Stimulated activated CD4-positive, alpha-beta T cell treated with anti-CD3 and anti-CD28 coated beads, Interleukin-1b, Interleukin-23, amount 100 ng/mL, for 24 hours (primary cell): Measurements from ENCODE around the gene PCA3.

Experiments
- DNase-seq, 4 experiments: peaks; one replicate each; pipeline ENCODE4 v3.0.0-alpha.2; 2020; ENCODE audit warnings: low read depth in 4 of 4, low spot score in 1 of 4

Gene PCA3

GRCh38 chr9:76820431-76820830, 56.2 kb downstream of the PCA3 start:
- no peak for DNase-seq

- DNase-seq: no peak
These were observed 63.2 kb downstream of the PCA3 start for GRCh38 chr9:76827296-76828080.

- DNase-seq: no peak
These were observed 64.2 kb downstream of the PCA3 start for GRCh38 chr9:76828447-76828846.

- no peak for DNase-seq
These were observed 71.5 kb downstream of the PCA3 start for GRCh38 chr9:76835571-76836283.
